C1 segment of cervical spinal cord (tissue), 14 donors: ENCODE results near the gene FERMT2.

Source experiments
- DNase-seq, 14 donors: peaks; one replicate each; lab custom pipeline; 2025; lab: John Stamatoyannopoulos, UW

Gene FERMT2

GRCh38 chr14:52825085-52825484 is 125.8 kb downstream of the FERMT2 start:
- no peak for DNase-seq

GRCh38 chr14:52824462-52824861 is 126.4 kb downstream of the FERMT2 start:
- no peak for DNase-seq

DNA sequence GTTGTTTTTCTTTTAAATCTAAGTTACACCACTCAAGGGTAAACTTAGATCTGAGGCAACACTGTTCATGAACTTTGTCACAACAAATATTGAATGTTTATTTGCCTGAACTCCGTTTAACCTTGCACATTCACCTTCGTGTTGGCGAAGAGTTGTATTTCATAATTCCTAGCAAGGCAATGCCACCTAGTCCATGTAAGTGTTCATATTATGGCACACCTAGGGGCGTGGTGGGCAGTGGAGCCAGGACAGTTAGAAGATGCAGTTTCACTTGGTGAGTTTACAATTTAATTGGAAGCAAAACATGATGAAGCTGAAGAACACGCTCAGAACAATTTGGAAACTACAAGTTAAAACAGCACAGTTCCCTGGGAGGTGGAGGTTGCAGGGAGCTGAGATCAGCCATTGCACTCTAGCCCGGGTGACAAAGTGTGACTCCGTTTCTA is 129.0 kb downstream of the FERMT2 start:
- DNase-seq = no peak

DNA sequence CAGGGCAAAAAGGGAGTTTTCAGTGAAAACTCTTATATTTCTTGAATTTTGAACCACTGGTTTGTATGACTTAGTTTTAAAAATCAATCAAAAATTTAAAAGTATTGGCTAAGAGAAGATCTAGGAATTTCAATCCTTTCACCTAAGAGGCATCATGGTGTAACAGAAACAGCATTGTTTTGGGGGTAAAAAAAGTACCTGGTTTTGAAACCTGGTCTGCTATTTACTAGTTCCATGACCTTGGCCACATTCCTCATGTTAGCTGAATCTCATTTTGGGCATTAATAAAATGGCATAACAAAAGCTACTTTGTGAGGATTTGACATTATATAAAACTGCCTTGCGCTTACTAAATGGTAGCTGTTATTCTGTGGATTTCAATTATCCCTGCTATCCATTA is 142.7 kb downstream of the FERMT2 start:
- DNase-seq = no peak
